ENCODE results near the gene SLC25A27.
"Not testable (repeated sequence)": the region's sequence is repeated elsewhere in the genome, so short reads cannot be mapped to it uniquely, and the experiment has no call there.

SLC25A27 gene, protein sequence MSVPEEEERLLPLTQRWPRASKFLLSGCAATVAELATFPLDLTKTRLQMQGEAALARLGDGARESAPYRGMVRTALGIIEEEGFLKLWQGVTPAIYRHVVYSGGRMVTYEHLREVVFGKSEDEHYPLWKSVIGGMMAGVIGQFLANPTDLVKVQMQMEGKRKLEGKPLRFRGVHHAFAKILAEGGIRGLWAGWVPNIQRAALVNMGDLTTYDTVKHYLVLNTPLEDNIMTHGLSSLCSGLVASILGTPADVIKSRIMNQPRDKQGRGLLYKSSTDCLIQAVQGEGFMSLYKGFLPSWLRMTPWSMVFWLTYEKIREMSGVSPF

DNA sequence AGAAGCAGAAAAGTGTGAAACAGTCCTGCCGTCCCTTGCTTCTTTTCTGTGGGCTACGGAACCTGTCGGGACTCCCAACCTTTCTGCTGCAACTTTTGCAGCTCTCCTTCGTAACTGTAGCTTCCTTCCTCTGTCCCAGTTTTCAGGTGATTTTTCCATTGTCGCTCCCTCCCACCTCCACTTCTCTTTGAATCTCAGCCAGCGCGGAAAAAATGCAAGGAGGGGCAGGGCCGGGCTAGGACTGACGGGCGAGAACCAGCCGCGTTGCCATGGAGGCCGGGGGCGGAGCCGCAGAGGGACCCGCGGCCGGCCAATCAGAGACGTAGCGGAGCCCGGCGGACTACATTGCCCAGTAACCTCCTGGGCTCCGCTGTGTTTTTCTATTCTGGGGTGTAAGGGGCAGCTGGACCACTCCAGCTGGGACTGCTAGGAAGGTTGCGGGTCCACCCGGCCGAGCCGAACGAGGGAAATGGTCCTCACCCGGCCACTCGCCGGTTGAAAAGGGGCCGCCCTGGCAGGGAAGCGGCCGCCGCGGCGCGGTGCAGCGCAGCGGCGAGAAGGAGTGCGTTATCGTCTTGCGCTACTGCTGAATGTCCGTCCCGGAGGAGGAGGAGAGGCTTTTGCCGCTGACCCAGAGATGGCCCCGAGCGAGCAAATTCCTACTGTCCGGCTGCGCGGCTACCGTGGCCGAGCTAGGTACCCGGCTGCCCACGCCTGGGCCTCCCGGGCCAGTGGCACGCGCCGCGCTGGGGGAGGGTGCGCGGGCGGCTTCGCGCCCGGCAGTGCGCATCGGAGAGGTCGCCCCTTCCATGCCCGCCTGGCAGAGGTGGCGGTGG lies at the start of gene SLC25A27, which contains the start of gene CYP39A1:
TSS of gene SLC25A27 (plus strand) at position 373 of the 836 bp plus-strand sequence. CDS start at position 591, 218 bp downstream.
TSS of gene CYP39A1 (minus strand) at position 216 of the 836 bp plus-strand sequence. CDS start 236 bp downstream, outside the sequence.
- no peak for DNase-seq

- no peak for DNase-seq
These were observed 47.5 kb upstream of the SLC25A27 start for GRCh38 chr6:46605091-46605797.

DNA sequence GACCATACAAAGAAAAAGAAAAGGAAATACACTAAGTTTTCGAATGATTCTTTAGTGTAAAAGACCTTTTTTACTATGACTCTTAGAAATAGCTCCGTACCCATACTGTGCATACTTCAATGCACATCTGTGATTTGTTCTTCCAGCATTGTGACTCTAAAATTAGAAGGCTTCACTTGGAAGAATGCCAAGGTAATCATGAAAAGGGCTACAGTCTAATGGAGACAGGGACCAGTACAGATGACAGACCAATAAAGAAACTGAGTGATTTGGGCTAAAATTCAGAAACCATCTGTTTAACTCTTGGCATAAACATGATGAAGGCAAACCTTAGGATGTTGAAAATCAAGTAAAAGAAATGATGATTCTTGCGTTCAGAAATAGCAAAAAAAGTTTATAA lies 46.4 kb upstream of the SLC25A27 start:
- DNase-seq: no peak

DNA sequence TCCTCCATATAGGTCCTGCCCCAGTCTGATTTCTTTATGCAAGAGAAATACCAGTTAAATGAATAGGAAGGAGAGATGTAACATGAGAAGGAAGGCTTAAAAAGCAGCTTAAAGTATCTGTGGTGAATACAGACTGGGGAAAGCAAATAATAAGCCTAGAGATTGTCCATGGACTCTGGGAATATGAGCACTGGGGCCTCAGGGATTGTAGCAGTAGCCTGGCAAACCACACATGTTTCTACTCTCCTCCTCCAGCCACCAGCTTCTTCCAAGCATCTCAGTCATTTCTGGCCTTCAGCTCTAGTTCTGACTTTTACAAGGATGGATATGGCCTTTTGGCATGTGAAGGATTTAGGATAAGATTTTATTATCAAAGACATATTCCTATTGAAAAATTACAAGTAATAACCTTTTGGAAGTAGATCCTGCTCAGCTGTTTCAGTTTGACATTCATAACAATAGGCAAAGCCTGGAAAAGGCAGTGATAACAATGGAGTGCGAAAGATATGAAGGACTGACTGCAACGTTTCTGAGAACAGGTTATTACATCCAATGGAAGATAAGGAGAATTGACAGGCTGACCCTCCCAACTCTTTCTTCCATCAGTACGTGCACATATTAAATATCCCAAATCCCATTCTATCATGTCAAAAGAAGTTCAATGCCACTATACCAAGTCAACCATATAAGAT lies 41.8 kb upstream of the SLC25A27 start:
- DNase-seq: no peak

DNA sequence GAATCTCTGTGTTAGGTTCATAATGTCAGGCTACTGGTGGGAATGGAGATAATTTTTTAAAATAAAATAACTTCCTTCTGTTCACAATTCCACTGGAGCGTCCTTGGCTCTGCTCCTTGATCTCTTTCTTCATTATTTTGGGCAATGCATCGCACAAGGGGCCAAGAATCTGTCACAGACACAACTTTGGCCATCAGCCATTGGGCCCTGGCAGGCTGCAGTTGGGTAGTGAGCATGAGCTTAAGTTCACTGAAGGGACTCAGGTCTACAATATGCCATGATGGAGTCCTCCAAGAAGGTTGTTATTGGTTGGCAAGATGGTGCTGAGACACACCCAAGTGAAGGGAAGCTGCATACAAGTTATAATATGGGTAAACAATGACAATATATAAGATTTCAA lies 40.1 kb upstream of the SLC25A27 start:
- DNase-seq: no peak

DNA sequence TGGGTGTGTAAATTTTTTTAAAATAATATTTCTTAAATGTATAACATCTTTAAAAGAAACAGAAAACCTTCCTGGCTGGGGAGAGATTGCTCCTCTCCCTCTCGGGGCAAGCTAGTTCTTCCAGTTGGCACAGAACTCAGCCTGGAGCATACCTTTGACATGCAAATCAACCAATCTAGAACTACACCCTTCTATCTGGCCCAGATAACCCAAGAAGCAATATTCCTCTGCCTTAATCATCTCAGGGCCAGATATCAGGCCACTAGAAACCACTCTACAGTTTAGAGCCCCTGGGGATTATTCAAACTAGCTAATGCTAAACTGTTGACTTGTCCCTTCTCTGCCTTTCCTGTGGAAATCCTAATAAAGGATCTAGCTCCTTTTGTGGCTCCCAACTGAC lies 34.0 kb upstream of the SLC25A27 start:
- no peak for DNase-seq

DNA sequence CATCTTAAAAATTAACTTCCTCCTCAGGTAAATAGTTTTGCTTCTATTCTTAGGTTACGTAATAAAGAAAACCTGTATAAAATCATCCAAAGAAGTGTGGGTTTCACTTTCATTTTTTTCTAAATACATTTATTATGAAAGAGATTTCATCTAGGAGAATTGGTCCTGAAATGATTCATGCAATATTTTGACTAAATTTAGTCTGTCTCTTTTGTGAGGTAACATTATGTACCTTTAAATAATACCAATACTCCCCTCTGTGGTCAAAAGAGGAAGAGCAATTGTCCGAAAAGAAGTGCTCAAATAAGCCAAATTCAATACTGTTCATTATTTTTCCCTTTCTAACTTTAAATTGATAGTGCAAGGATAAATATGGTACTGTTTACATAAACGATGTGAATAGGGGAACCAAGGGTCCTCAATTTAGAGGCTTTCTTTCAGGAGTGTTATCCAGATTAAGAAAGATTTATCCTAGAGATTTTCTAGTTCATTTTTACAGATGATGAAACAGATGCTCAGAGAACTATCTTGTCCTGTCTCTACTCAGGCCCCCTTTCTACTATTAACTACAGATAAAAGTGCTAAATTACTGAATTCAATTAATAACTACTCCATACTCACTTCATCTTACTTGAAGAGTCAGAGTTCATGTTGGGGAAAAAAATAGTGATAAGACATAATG lies 26.4 kb upstream of the SLC25A27 start:
- no peak for DNase-seq

- DNase-seq: no peak
These were observed 25.8 kb upstream of the SLC25A27 start for GRCh38 chr6:46626976-46627375.

DNA sequence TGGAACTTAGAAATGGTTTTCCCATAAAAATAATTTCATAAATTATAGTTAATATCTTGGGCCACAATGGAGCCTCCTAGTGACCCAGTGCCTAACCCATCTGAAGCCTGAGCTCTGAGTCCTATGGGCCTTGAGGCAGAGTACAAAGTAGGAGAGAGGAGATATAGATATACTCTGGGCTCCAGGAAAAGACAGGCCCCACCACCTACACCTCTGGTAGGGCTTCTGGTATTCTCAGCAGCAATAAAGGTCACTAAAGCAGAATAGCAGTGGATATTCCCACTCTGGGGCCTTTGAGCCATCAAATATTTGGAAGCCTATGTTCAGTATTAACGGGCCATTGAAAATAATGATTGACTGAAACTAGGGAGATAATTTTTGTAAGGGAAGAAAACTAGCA lies 24.3 kb upstream of the SLC25A27 start:
- no peak for DNase-seq

- DNase-seq: no peak
These were observed 23.8 kb upstream of the SLC25A27 start for GRCh38 chr6:46628976-46629375.

DNA sequence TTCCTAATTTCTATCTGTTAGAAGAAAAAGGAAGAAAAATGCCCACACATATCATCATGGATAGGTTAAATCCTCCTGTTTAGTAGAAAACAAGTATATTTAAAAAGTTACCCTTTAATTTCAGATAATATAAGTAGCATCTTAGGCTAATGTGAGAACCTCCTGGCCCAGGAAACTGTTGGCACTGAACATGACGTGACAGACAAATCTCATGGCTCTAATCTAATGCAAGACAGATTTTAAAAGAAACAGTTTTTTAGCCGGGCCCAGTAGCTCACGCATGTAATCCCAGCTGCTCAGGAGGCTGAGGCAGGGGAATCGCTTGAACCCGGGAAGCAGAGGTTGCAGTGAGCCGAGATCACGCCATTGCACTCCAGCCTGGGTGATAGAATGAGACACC lies 23.1 kb upstream of the SLC25A27 start:
- DNase-seq: no peak

GRCh38 chr6:46632053-46632452 lies 20.7 kb upstream of the SLC25A27 start:
- no peak for DNase-seq

- DNase-seq: no peak
These were observed 17.3 kb upstream of the SLC25A27 start for GRCh38 chr6:46635462-46635861.

GRCh38 chr6:46637145-46637544 lies 15.6 kb upstream of the SLC25A27 start:
- no peak for DNase-seq

DNA sequence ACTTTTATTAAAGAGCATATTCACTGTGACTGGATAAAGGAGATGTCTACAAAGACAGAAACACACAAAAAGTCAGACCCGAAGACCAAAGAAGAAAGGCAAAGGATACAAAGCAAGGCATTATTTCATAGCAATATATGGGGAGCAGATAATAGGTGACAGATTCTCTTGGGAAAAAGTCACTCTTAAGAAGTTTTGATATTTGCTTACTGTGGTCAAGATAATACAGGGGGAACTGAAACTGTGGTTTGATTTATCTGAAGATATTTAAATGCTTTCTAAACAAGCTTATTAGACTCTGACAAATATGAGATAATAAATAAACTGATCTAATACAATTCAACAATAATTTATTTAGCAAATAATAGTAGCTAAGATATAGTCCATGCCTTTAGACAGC lies 14.8 kb upstream of the SLC25A27 start:
- DNase-seq: no peak

GRCh38 chr6:46638650-46639049 lies 14.1 kb upstream of the SLC25A27 start:
- DNase-seq: no peak

- no peak for DNase-seq
These were observed 9.6 kb upstream of the SLC25A27 start for GRCh38 chr6:46642928-46643751.

- DNase-seq: no peak
These were observed 7.5 kb upstream of the SLC25A27 start for GRCh38 chr6:46645265-46645664.

DNA sequence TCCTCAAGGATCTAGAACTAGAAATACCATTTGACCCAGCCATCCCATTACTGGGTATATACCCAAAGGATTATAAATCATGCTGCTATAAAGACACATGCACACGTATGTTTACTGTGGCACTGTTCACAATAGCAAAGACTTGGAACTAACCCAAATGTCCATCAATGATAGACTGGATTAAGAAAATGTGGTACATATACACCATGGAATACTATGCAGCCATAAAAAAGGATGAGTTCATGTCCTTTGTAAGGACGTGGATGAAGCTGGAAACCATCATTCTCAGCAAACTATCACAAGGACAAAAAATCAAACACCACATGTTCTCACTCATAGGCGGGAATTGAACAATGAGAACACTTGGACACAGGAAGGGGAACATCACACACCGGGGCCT lies 4.7 kb upstream of the SLC25A27 start:
- DNase-seq: not testable (repeated sequence)

- DNase-seq: no peak
These were observed 3.8 kb upstream of the SLC25A27 start for GRCh38 chr6:46648869-46649492.

- no peak for DNase-seq
These were observed 1.8 kb upstream of the SLC25A27 start for GRCh38 chr6:46651006-46651405.

All from SIG-M5 (cell line).